GM23338 (cell line): ENCODE data around the gene RAD51B.

Experiments
- CREB1 ChIP-seq: fragments of 250-450 bp; sonication (Bioruptor Pico); IDR thresholded peaks from 2 replicates; pipeline ENCODE4 v1.5.0; 2020; ENCODE audit warnings: low read depth, mild to moderate bottlenecking, moderate library complexity
- CTCF ChIP-seq, 2 experiments: fragments of 200-600 bp in 1 of 2; sonication (generic) in 1 of 2; conservative IDR thresholded peaks; 2 replicates each; pipeline versions ENCODE4 v1.5.1 to v1.6.1; 2016 to 2017; ENCODE audit warnings: antibody characterized with exemption in 2 of 2, low read depth in 2 of 2, mild to moderate bottlenecking in 2 of 2, moderate library complexity in 1 of 2
- ETS1 ChIP-seq: IDR thresholded peaks from 2 replicates; pipeline ENCODE4 v1.6.1; 2016; ENCODE audit warnings: antibody characterized with exemption
- EZH2 ChIP-seq: fragments of 200-600 bp; sonication (generic); IDR thresholded peaks from one replicate; pipeline ENCODE4 v1.8.0; 2017; ENCODE audit warnings: antibody characterized with exemption, mild to moderate bottlenecking, low read depth; ENCODE audit not compliant: unreplicated experiment
- EZH2phosphoT487 ChIP-seq: fragments of 200-600 bp; sonication (generic); IDR thresholded peaks from one replicate; pipeline ENCODE4 v1.8.1; 2018; ENCODE audit warnings: antibody characterized with exemption; ENCODE audit not compliant: unreplicated experiment
- JUNB ChIP-seq: IDR thresholded peaks from one replicate; pipeline ENCODE4 v1.6.1; 2016; ENCODE audit warnings: antibody characterized with exemption; ENCODE audit not compliant: unreplicated experiment
- POLR2AphosphoS5 ChIP-seq: IDR thresholded peaks from 2 replicates; pipeline ENCODE4 v1.6.1; 2016; ENCODE audit warnings: antibody characterized with exemption, low read depth
- REST ChIP-seq: IDR thresholded peaks from one replicate; pipeline ENCODE4 v1.6.1; 2018; ENCODE audit warnings: antibody characterized with exemption; ENCODE audit not compliant: unreplicated experiment
- ZNF462 ChIP-seq: fragments of 250-450 bp; sonication (Bioruptor Pico); IDR thresholded peaks from 2 replicates; pipeline ENCODE4 v1.5.0; 2020; ENCODE audit warnings: mild to moderate bottlenecking, moderate library complexity

- TF ChIP-seq CTCF (conservative IDR thresholded peaks at IDR 0.05; ENCODE audit: low read depth in 2 of 2) (no peak), EZH2 (no peak), EZH2phosphoT487 (no peak), POLR2AphosphoS5 (no peak), ETS1 (no peak), ZNF462 (CRISPR knock-in tag) (no peak), JUNB (no peak), REST (no peak), CREB1 (no peak)
Observed at GRCh38 chr14:68740788-68741476, 921.4 kb downstream of the RAD51B start.
